Effector CD4-positive, alpha-beta T cell (primary cell): ENCODE data around the gene PNMA6E.
"Not testable (repeated sequence)": the region's sequence is repeated elsewhere in the genome, so short reads cannot be mapped to it uniquely, and the experiment has no call there.

Experiments
- DNase-seq: peaks from one replicate; pipeline ENCODE4 v3.0.0-alpha.2; 2020

Gene PNMA6E

DNA sequence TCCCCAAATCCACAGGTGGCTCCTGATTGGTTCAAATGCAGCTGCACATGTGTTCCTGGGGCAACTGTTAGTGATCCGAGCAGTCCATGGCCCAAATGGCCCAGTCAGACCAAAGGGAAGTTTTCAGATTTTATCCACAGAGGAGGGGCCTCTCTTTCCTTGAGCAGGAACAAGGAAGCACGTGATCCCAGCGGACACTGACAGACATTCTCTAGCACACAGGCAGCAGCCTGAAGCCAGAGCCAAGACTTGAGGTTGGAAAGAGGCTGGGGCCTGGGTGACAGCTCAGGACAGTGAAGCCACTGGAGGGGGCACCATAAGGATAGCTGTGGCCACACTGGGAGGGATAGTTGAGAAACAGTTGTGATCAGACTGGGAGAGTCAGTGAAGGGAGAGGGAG lies 6.6 kb upstream of the PNMA6E start:
- DNase-seq, result no peak

DNA sequence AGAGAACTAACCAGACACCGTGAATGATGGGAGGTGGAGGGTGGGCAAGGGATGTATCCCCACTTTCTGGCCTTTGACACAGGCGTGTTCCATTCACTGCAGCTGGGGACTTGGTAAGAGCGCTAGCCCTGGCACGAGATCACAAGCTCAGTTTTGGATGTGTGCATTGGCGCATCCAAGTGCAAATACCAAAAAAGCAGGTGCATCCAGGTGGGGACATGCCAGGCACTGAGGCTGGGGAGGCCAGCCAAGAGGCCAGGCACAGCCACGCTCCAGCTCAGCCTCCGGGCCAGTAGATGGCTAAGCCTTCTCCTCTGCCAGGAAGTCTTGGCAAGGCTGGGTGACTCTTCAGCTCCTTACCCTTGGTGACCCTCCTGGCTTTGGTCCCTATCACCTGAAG lies 5.8 kb upstream of the PNMA6E start:
- DNase-seq, result no peak

DNA sequence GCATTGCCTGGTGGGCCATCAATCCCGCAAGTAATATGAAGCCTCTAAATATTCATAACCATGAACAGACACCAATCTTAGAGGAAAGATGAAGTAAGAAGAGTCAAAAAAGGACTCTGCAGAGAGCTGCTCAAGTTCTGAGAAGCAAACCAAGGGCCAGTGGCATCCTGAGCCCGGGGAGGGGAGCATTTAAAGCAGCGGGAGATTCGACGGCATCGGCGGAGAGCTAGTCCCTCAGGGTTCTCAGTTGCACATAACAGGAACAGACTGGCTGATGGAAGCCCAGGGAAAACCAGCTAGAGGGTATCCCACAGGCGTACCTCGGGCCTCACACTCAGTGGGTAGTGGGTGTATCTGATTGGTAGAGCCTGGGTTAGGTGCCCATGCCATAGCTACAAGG lies 4.9 kb upstream of the PNMA6E start:
- no peak for DNase-seq

DNA sequence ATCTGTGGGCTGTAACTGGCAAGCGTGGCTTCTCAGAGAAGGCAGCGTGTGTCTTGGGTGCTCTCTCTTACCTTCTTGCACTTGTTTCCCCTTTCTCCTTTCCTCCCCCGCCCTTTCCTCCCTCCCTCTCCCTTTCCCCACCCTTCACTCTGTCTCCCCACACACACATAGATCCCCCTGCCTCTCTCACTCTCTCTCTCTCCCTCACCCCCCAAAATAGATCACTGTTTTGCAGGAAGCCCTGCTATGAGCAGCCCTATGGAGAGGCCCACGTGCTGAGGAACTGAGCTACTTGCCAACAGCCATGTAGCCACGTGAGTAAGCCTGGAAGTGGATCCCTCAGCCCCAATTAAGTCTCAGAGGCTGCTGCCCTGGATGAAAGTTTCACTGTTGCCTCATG lies 4.3 kb upstream of the PNMA6E start:
- no peak for DNase-seq

DNA sequence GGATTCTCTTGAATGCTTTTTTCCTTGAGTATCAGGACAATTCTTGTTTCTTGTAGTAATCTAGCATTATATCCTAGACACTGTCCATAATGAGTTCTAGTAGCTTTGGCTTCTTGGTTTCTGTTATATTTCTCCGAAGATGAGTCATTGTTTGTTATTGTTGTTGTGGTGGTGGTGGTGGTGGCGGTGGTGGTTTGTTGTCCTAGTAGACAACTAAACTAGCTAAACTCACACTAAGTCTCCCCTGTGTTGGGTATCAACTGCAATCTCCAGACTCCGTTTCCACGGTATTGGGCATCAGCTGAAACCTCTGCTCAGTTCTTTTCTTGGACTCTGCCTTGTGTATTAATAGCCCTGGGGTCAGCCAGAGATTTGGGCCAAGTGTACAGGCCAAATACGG lies 3.2 kb upstream of the PNMA6E start:
- not testable (repeated sequence) for DNase-seq

DNA sequence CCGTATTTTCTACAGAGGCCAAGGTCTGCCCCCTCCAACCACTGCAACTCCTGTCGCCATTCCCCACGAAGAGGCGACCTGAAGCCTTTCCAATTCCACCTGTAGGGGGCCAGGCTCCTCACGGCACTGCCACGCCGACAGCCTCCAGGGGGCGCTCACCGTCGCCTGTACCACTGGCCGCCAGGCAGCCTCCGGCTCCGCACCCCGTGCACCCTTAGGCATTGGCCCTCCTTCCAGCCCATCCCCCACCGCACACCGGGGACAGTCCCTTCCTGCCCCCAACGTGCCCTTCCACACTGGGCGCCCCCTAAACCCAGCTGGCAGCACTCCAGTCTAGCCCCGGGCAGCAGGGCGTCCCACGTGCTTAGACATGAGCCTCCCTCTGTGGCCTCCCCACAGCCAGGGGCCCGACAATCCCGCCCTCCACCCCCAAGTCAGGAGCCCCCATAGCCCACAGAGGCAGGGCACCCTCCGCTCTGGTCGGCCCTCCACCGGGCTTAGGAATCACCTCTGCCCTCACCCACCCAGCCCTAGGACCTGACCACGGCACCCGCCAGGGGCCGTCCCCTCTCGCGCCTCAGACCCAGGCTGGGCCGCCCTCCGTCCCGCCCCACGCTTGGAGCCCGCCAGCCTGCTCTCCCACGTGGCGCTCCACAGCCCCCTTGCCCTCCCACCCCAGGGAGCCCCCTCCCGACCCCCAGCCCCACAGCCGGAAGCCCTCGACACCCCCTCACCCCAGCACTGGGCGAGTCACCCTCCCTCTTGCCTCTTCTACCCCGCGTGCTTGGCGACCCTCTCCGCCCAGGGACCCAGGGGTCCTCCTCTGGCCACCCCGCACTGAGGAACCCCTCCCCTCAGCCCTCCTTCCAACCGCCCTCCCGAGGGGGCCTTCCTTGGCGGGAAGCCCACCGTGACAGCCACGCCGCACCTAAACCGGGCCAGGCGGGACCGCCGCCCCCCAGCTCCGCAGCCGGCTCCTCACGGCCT lies 711 bp downstream of the PNMA6E start:
- peak; percentile 23 for DNase-seq

DNA sequence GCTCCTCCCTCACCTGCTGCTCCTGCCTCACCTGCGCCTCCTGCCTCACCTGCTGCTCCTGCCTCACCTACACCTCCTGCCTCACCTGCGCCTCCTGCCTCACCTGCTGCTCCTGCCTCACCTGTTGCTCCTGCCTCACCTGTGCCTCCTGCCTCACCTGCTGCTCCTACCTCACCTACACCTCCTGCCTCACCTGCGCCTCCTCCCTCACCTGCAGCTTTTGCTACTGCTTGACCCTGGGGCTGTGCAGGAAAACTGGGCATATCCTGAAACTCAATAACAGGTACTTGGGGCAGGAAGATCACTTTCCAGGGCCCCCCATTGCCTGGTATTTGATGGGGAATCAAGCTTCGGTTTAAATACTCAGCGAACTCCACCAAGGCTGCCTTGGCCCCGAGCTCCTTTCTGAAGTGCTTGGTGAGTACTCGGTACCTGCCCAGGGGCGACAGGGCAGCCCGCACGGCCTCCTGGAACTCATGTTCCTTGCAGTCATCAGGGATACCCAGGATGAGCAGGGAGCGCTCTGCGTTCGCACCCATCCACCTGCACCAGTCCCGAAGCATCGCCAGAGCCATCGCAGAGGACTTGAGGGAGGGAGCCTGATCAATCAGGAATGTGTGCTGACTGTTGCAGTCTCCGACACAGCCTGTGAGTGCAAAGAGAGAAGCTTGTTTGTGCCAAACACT lies 2.7 kb downstream of the PNMA6E start:
- DNase-seq, result no peak

DNA sequence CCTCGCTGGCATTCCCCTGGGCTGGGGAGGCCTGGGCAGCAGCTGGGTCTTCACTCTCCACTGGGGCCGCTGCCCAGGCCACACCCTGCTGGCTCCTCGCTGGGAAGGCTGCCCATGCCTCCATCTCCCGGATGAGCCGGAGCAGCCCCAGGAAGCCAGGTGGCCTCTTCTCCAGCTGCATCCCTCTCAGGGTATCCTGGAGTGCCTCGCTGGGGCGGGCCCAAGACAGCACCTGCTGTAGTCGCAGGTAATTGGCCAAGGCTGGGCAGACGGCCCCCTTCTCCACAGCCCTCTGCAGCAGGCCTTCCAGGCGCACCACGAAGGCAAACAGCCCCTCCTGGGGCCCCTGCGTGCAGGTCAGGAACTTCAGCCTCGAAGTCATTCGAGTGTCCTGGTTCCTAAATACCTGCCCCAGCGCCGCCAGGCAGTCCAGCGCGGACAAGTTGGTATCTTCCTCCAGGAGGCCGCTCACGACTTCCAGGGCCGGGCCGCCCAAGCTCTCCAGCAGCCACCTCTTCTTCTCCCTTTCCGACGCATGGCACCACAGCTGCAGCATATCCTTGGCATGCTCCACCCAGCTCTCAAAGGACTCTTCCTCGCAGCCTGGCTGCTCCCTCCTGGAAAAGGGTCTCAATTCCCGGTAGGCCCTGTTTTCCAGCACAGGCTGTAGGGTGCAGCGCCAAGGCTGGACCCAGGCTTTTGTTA lies 3.7 kb downstream of the PNMA6E start:
- no peak for DNase-seq

DNA sequence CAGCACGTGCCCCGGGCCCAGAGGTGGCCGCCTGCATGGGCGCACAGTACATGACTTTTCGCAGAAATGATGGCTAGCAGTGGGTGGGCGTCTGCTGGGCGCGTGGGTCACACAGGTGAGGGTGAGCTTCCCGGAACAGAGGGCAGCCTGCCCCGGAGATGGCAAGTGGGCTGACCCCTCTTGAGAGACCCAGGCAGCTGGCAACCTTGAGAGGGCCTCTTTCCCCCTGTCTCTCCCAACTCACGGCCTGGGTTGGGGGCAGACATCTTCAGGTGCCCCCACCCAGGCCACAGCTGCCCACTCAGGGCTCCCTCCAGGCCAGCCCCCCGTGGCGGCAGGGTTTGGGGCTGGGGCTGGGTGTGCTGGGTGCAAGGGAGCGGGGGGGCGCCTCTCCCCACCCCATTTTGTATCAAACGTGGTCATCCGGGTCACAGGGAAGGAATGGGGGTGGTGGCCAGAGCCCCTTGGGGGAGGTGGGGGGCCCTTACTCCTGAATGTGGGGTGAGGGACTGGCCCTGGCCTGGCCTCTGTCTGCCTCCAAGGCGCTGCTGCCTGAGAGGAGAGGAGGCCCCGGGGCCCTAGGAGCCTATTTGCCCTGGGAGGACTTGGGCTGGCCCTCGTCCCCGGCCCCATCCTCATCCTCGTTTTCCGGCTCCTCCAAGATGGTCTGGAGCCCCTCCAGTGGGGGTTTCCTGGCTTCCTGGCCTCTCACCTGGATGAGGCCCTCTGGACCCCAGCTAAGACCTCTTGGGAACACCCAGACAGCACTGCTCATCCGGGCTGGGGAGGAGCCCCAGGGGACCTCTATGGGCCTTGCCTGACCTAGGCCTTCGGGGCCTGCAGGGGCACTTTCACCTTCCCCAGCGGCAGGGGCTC lies 4.6 kb downstream of the PNMA6E start:
- no peak for DNase-seq

DNA sequence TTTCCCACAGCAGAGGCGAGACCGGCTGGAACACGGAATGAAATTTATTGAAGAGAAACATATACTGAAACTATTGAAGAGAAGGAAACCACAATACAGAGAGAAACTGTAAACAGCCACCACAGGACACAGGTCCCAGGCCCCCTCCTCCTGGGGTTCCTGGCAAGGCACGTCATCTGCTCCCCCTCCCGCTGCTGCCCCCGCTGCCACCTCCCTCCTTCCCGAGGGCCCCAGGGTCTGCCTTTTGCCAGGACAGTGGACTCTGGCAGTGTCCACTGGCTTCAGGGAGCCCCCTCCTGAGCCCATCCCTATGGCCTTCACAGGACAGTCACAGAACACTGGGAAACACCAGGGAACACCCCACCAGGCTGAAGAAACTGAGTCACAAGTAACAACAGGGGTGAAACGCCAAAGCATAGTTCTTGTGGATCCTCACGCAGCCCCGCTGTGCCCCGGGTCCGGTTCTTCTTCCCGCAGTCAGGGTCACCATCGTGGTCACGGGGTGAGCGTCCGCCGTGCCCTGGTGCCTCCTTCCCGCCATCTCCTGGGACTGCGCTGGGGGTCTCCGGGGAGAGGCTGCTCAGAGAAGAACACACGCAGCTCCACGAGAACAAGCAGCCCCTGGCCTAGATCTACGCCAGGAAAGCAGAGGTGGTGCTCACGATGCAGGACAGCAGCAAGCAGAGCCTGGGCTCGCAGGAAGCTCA lies 5.4 kb downstream of the PNMA6E start:
- no peak for DNase-seq

DNA sequence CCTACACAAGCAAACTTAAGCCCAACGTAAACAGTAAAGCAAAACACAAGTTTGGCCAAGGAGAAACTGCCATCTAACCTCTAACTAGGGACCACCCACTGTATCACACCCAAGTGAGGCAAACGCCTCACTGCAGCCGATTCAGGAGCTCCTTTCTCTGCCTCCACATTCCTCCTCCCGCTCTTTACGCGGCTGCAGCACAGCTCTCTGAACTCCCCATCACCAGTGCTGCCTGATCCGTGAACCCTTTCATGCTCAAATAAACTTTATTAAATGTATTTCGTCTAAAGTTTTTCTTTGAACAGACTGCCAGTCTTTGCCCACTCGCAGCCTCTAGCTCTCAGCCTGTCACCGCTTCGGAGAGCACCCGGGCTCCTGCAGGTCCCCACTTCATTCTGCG lies 6.5 kb downstream of the PNMA6E start:
- no peak for DNase-seq

DNA sequence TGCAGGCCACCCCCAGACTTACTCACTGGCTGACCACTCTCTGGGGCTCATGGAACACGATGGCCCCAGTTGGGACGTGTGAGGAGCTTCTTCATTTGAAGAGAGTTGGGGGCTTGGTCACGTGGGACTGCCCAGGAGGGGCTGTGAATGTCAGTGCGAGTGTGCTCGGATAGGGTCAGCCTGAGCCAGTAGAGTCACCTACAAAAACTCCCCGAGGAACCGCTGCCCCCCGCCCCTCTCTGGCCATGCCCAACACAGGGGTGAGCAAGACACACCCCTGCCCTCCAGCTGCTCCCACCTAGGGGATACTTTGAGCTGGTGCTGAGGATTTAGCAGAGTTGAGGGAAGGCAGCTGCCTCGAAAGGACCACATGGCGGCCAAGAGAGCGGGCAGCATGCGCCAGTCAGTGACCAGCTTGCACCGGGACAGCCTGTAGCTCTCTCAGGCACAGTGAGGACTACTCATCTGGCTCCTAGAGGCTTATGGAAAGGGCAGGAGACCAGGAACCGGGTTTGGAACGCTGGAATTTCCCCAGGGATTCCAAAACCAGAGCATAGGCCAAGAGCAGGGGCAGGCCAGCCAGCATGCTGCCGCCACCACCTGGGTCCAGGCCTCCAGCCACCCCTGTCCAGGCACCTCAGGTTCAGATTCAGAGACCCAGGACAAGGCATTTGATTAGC lies 8.4 kb downstream of the PNMA6E start:
- DNase-seq, result no peak

DNA sequence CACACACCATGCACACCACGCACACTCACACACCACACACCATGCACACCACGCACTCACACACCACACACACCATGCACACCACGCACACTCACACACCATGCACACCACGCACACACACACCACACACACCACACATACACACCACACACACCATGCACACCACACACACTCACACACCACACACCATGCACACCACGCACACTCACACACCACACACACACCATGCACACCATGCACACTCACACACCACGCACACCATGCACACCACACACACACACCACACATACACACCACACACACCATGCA lies 11.7 kb downstream of the PNMA6E start:
- not testable (repeated sequence) for DNase-seq

DNA sequence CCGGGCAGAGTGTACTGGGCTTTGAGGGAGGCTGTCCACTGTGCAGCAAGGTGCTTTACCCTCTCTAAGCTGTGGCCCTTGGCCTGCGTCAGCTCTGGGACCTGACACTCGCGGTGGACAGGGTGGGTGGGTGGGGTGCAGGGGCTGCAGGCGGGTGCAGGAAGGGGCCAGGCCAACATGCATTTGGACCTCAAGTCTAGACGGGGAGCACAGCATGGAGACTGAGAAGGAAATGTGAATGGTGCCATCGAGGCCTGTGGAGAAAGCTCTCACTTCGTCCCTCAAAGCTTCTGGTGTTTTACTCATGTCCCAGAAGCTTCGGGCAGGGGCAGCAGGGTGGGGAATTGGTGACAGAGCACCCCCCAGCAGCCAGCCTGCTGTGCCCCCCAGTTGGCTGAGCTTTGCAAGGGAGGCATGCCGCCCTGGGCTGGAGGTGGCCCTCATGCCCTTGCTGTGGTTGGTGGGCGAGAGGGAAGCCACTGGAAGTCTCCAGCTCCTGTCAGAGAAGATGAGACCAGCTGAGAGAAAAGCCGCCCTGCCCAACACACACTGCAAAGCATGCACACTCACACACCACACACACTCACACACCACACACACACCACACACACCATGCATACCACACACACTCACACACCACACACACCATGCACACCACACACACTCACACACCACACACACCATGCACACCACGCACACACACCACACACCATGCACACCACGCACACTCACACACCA lies 12.3 kb downstream of the PNMA6E start:
- DNase-seq, result no peak

DNA sequence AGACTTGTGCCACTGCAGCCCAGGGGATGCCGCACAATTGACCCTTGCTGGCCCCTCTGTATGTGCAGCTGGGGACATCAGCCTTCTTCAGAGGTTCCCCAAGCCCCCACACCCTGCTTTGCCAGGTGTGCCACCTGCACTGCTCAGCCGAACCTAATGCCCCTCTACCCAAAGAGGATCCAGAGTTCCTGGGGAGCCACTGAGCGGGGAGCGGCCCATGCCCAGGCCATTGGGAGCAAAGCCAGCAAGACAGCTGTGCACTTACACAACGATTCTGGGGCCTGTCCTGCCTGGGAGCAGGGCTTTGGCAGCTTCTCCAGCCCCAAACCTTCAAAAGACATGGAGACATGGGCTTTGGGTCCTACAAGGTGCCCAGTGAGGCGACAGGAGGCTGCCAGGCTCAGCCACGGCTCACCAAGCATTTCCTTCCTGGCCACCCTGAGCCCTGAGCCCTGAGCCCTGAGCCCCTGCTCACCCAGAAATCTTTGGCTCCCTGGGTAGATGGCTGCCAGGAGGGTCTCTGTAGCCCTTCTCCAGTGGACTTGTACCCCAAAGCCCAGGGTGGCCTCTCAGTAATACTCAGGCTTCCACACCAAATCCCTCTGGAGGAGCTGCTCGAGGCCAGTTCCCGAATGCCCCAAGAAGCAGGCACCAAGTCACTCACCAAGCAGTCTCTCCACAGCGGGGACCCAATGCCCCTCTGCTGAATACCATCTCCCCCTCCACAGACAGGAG lies 13.0 kb downstream of the PNMA6E start:
- no peak for DNase-seq

DNA sequence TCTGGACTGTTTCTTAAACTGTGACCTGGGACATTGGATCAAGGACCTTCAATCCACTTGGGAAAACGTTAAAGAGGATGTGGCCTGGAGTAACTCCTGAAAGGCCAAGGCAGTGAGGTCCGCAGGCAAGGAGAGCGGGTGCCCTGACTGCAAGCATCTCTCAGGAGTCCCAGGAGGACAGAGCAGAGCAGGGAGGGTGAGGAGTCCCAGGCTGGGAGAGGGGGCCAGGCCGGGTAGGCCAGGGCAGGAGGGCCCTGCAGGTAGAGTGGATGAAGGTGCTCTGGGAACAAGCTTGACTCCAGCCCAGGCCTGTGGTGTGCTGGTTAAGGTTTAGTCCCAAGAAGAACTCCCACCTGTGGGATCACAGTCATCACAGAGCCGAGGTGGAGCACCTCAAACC lies 13.8 kb downstream of the PNMA6E start:
- no peak for DNase-seq

DNA sequence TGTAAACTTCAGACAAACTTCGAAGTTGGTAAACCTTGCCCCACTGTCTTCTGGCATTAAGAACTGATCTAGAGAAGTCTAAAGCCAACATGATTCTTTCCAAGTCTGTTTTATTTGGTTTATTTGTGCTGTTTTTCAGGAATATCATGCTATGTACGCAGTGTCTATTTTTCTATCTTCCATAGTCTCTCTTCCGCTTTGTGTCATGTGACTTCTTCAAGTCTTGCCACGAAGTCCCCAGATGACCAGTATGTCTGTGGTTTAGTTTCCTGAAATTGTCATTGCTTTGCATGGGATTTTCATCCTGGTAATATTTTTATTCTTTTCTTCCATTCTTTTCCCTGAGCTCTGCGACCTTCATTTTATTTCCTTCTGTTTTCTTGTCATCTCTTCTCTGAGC lies 15.1 kb downstream of the PNMA6E start:
- no peak for DNase-seq

DNA sequence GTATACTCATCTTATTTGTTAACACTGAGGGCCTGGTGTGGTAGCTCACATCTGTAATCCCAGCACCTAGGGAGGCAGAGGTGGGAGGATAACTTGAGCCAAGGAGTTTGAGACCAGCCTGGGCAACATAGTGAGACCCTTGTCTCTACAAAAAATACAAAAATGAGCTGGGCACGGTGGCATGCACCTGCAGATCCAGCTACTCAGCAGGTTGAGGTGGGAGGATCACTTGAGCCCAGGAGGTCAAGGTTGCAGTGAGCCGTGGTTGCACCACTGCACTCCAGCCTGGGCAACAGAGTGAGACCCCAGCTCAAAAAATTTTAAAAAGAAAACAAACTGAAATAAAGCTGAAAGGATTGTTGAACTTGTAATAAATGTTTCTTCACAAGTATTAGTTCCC lies 16.2 kb downstream of the PNMA6E start:
- not testable (repeated sequence) for DNase-seq

DNA sequence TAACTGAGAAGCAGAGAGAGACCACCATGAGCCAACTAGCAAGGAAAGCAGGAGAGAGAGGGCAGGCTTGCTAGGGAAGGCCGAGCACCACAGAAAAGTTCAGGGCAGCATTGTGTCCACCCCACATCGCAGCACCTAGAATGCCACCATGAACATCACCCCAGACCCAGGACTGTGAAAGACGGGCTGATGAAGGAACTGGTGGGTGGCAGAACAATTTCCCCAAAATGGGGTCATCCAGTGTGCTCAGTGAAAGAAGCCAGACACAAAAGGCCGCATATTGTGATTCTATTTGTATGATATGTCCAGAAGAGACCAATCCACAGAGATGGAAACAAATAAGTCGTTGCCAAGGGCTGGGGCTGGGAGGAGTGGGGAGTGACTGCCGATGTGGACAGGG lies 16.8 kb downstream of the PNMA6E start:
- DNase-seq, result no peak
